Smooth muscle cell of the coronary artery (primary cell): ENCODE measurements around the gene CEP152. TPM values are rescaled to one million over a fixed set of nuclear protein-coding genes. Genes with fewer than 3 reads are reported as not detected.

ENCODE experiments used
- total RNA-seq: library from RNA; depleted of rRNA; stranded (reverse); fragments of >200 nt; gene quantifications from 2 replicates; pipeline ENCODE4 v1.2.3, GENCODE V29; 2014; ENCODE audit warnings: low replicate concordance

The CEP152 gene
- 5.4 and 9.9 TPM in 2 replicates for total RNA-seq

GRCh38 chr15:48810414-48811324 is at the start of gene CEP152:
CEP152 (minus strand) TSS chr15:48811069; CDS start chr15:48805649, 5,420 bp downstream.

Other genes starting within 250 kb of the CEP152 start
- gene FBN1, start 165.4 kb downstream of the CEP152 start, total RNA-seq, result 1,221 and 1,470 TPM in 2 replicates
- gene EID1, start 67.1 kb upstream of the CEP152 start, total RNA-seq, result 287 and 365 TPM in 2 replicates
- gene SHC4, start 152.8 kb upstream of the CEP152 start, total RNA-seq, result 0.47 and 4.1 TPM in 2 replicates
- 14.3 and 22.3 TPM in 2 replicates for gene SECISBP2L, start 235.4 kb upstream of the CEP152 start, total RNA-seq